Neural progenitor cell (in vitro differentiated cells): Measurements from ENCODE around the gene NTM. TPM values are rescaled to one million over a fixed set of nuclear protein-coding genes. Genes with fewer than 3 reads are reported as not detected.

ENCODE experiments used
- DNase-seq: peaks from one replicate; pipeline ENCODE4 v3.0.0-alpha.2; 2016; ENCODE audit warnings: low spot score
- H2AFZ ChIP-seq: fragments of 200-600 bp; sonication (generic); replicated peaks from 2 replicates; pipeline ENCODE4 v1.6.1; 2016; ENCODE audit warnings: antibody characterized with exemption
- H3F3A ChIP-seq: fragments of 200-600 bp; sonication (generic); 2 replicates; pipeline ENCODE4 v1.6.1; 2016; ENCODE audit warnings: antibody characterized with exemption, low read depth
- H3K27ac ChIP-seq: fragments of 200-600 bp; sonication (generic); 2 replicates; pipeline ENCODE4 v1.5.1; 2016; ENCODE audit warnings: mild to moderate bottlenecking
- H3K27me3 ChIP-seq: fragments of 200-600 bp; sonication (generic); 2 replicates; pipeline ENCODE4 v1.6.1; 2016; ENCODE audit warnings: mild to moderate bottlenecking, moderate library complexity
- H3K36me3 ChIP-seq: fragments of 200-600 bp; sonication (generic); 2 replicates; pipeline ENCODE4 v1.5.1; 2016
- H3K4me1 ChIP-seq: fragments of 200-600 bp; sonication (generic); 2 replicates; pipeline ENCODE4 v1.6.1; 2016; ENCODE audit warnings: mixed run types
- H3K4me2 ChIP-seq: fragments of 200-600 bp; sonication (generic); 2 replicates; pipeline ENCODE4 v1.6.1; 2016
- H3K4me3 ChIP-seq: fragments of 200-600 bp; sonication (generic); 2 replicates; pipeline ENCODE4 v1.5.1; 2016
- H3K79me2 ChIP-seq: fragments of 200-600 bp; sonication (generic); 2 replicates; pipeline ENCODE4 v1.6.1; 2016; ENCODE audit warnings: low read depth
- H3K9ac ChIP-seq: fragments of 200-600 bp; sonication (generic); 2 replicates; pipeline ENCODE4 v1.6.1; 2016
- H3K9me3 ChIP-seq: fragments of 200-600 bp; sonication (generic); 2 replicates; pipeline ENCODE4 v1.5.1; 2016; ENCODE audit warnings: low read depth
- H4K20me1 ChIP-seq: fragments of 200-600 bp; sonication (generic); 2 replicates; pipeline ENCODE4 v1.6.1; 2016; ENCODE audit warnings: low read depth
- H3K27ac Mint-ChIP-seq: 3 replicates; pipeline ENCODE4 v1.8.0; 2021; ENCODE audit warnings: mixed read lengths
- H3K27me3 Mint-ChIP-seq: 2 replicates; pipeline ENCODE4 v1.8.0; 2022; ENCODE audit warnings: low read depth, mild to moderate bottlenecking, inconsistent platforms, moderate library complexity, mixed read lengths; ENCODE audit not compliant: insufficient read depth
- H3K36me3 Mint-ChIP-seq: 3 replicates; pipeline ENCODE4 v1.8.0; 2021; ENCODE audit warnings: mixed read lengths
- H3K4me1 Mint-ChIP-seq: 3 replicates; pipeline ENCODE4 v1.8.0; 2021; ENCODE audit warnings: mixed read lengths
- H3K4me3 Mint-ChIP-seq: 3 replicates; pipeline ENCODE4 v1.8.0; 2021; ENCODE audit warnings: mild to moderate bottlenecking, moderate library complexity, mixed read lengths
- H3K9me3 Mint-ChIP-seq: 3 replicates; pipeline ENCODE4 v1.8.0; 2020; ENCODE audit warnings: mixed read lengths
- EZH2 ChIP-seq: fragments of 200-600 bp; sonication (generic); IDR thresholded peaks from 2 replicates; pipeline ENCODE4 v1.6.1; 2017; ENCODE audit warnings: antibody characterized with exemption, mild to moderate bottlenecking, moderate library complexity
- EZH2phosphoT487 ChIP-seq: fragments of 200-600 bp; sonication (generic); IDR thresholded peaks from 2 replicates; pipeline ENCODE4 v1.6.1; 2017; ENCODE audit warnings: antibody characterized with exemption
- total RNA-seq: library from RNA; depleted of rRNA; stranded (reverse); fragments of >200 nt; gene quantifications from 2 replicates; pipeline ENCODE4 v1.2.3, GENCODE V29; 2015; ENCODE audit warnings: low replicate concordance
- TF ChIP-seq, protein P1 (sequence below): fragments of 200-600 bp; sonication (generic); IDR thresholded peaks from 2 replicates; pipeline ENCODE4 v1.5.1; 2017; ENCODE audit warnings: antibody characterized with exemption, mild to moderate bottlenecking

NTM gene
- total RNA-seq, 1 donor from 2014 or later, result 4.3 TPM

DNA sequence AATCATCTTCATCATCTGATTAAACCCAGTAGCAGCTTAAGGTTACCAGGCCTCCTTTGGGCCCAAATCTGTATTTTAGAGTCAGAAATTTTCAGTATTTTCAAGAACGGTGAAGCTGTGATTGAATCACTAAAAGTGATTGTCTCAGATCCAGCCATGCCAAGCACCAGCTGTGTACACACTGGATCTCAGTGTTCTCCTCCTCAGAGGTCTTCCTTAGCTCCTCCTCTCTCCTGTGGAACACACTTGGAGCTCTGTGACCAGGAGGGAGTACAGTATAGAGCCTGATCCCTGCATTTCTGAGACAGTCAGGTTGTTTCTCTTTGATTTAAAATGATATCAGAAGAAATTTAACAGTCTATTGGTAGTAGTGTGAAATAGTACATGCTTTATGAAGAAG is 401.1 kb downstream of the NTM start:
- H3K79me2 ChIP-seq, result no peaks in the 10 kb centered on the region
- no peaks in the 10 kb centered on the region for H3K9me3 ChIP-seq
- no peak overlapping the region for H3K9ac ChIP-seq
- no peak for DNase-seq
- H3K4me2 ChIP-seq, result no peak overlapping the region
- H2AFZ ChIP-seq, result no peak overlapping the region
- no peaks in the 10 kb centered on the region for H3K36me3 ChIP-seq
- Mint-ChIP-seq H3K9me3 (peaks cover 5% of the 10 kb centered on the region), H3K4me3 (no peak overlapping the region), H3K4me1 (no peaks in the 10 kb centered on the region), H3K27me3 (no peaks in the 10 kb centered on the region), H3K27ac (no peak overlapping the region), H3K36me3 (no peaks in the 10 kb centered on the region)
- no peaks in the 10 kb centered on the region for H3K27me3 ChIP-seq
- H3K27ac ChIP-seq, result no peak overlapping the region
- no peak overlapping the region for H3K4me3 ChIP-seq
- no peaks in the 10 kb centered on the region for H4K20me1 ChIP-seq
- TF ChIP-seq EZH2, result no peak
- no peak for TF ChIP-seq EZH2phosphoT487
- TF ChIP-seq, protein P1, sequence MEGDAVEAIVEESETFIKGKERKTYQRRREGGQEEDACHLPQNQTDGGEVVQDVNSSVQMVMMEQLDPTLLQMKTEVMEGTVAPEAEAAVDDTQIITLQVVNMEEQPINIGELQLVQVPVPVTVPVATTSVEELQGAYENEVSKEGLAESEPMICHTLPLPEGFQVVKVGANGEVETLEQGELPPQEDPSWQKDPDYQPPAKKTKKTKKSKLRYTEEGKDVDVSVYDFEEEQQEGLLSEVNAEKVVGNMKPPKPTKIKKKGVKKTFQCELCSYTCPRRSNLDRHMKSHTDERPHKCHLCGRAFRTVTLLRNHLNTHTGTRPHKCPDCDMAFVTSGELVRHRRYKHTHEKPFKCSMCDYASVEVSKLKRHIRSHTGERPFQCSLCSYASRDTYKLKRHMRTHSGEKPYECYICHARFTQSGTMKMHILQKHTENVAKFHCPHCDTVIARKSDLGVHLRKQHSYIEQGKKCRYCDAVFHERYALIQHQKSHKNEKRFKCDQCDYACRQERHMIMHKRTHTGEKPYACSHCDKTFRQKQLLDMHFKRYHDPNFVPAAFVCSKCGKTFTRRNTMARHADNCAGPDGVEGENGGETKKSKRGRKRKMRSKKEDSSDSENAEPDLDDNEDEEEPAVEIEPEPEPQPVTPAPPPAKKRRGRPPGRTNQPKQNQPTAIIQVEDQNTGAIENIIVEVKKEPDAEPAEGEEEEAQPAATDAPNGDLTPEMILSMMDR, result no peak
- peaks cover 9% of the 10 kb centered on the region for H3K4me1 ChIP-seq
- peaks cover 5% of the 10 kb centered on the region for H3F3A ChIP-seq

DNA sequence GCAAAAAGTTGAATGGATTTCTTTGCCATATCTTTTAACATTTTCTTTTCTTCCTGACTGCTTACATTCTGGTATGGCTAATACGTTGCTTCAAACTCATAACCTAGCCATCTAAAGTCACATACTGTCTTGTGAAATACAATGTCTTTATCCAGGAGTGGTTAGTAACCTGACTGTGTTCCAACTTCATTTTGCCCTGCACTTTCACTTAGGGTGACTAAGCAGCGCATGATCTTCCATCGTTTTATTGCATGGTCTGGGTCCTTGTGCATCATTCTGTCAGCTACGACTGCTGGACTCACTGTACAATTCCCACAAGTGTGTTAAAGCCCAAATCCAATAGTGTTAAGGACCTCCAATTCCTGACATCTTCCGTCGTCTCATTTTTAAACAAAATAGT is 403.2 kb downstream of the NTM start:
- H3K4me3 ChIP-seq, result no peak overlapping the region
- peaks cover 9% of the 10 kb centered on the region for H3K4me1 ChIP-seq
- no peak overlapping the region for H3K4me2 ChIP-seq
- H3K27me3 ChIP-seq, result no peaks in the 10 kb centered on the region
- H3F3A ChIP-seq, result peaks cover 5% of the 10 kb centered on the region
- no peaks in the 10 kb centered on the region for H4K20me1 ChIP-seq
- no peaks in the 10 kb centered on the region for H3K27me3 Mint-ChIP-seq
- TF ChIP-seq EZH2phosphoT487, result no peak
- TF ChIP-seq, protein P1, result no peak
- TF ChIP-seq EZH2, result no peak
- no peaks in the 10 kb centered on the region for H3K36me3 Mint-ChIP-seq
- no peaks in the 10 kb centered on the region for H3K79me2 ChIP-seq
- no peak overlapping the region for H3K4me3 Mint-ChIP-seq
- H3K4me1 Mint-ChIP-seq, result no peaks in the 10 kb centered on the region
- DNase-seq, result no peak
- H3K27ac ChIP-seq, result no peak overlapping the region
- no peak overlapping the region for H2AFZ ChIP-seq
- H3K9ac ChIP-seq, result no peak overlapping the region
- no peaks in the 10 kb centered on the region for H3K36me3 ChIP-seq
- no peaks in the 10 kb centered on the region for H3K9me3 Mint-ChIP-seq
- H3K9me3 ChIP-seq, result no peaks in the 10 kb centered on the region
- H3K27ac Mint-ChIP-seq, result no peak overlapping the region

DNA sequence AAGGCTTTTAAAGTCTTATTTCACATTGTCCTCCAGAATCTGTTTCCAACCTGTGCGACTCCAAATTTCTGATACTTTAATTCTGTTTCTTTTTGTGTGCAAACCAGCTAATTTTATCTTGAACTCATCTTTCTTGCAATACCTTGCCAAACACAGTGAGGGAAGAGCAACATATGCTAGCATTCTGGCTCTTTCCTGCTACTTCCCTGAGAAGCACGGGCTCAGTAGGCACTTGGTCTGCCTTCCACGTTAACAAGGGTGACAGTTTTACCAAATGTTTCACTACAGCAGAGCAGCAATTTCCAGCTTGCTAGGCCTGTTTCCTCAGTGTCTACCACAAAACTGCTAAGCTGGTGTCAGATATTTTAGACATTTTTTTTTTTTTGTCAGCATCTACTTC is 405.8 kb downstream of the NTM start:
- Mint-ChIP-seq H3K27ac (no peak overlapping the region), H3K4me1 (no peaks in the 10 kb centered on the region), H3K4me3 (no peak overlapping the region), H3K9me3 (no peaks in the 10 kb centered on the region), H3K36me3 (no peaks in the 10 kb centered on the region), H3K27me3 (no peaks in the 10 kb centered on the region)
- H3K9ac ChIP-seq, result no peak overlapping the region
- no peaks in the 10 kb centered on the region for H3K79me2 ChIP-seq
- H3K4me2 ChIP-seq, result no peak overlapping the region
- TF ChIP-seq EZH2 (no peak), EZH2phosphoT487 (no peak)
- TF ChIP-seq, protein P1, result no peak
- no peaks in the 10 kb centered on the region for H4K20me1 ChIP-seq
- H3K27ac ChIP-seq, result no peak overlapping the region
- H3K4me1 ChIP-seq, result no peaks in the 10 kb centered on the region
- no peak for DNase-seq
- no peaks in the 10 kb centered on the region for H3K27me3 ChIP-seq
- no peaks in the 10 kb centered on the region for H3F3A ChIP-seq
- H3K9me3 ChIP-seq, result no peaks in the 10 kb centered on the region
- H3K36me3 ChIP-seq, result no peaks in the 10 kb centered on the region
- no peak overlapping the region for H3K4me3 ChIP-seq
- H2AFZ ChIP-seq, result no peak overlapping the region

DNA sequence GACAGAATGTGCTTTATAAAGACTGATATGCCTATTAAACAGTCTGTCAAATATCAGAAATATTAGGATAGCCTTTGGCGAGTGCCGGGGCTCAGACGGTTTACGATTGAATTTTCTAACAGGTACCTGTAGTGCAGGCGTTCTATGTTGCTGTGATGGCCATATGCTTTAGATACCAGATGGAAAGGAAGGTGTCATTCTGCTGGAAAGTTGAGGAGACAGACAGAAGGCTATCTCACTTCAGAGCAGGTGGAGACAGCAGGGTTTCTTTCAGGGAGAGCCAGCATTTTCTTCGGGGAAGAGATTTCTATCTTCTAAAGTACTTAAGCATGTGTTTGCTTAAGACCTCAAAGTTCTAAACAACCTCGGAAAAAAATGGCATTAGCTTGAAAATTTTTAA is 415.4 kb downstream of the NTM start:
- no peak overlapping the region for H3K4me3 ChIP-seq
- H3K4me1 Mint-ChIP-seq, result no peaks in the 10 kb centered on the region
- H3K27me3 Mint-ChIP-seq, result no peaks in the 10 kb centered on the region
- no peaks in the 10 kb centered on the region for H3K27me3 ChIP-seq
- H3K27ac ChIP-seq, result no peak overlapping the region
- H3K79me2 ChIP-seq, result no peaks in the 10 kb centered on the region
- H3K9me3 ChIP-seq, result no peaks in the 10 kb centered on the region
- H3K9ac ChIP-seq, result no peak overlapping the region
- no peak overlapping the region for H3K27ac Mint-ChIP-seq
- H2AFZ ChIP-seq, result no peak overlapping the region
- H4K20me1 ChIP-seq, result no peaks in the 10 kb centered on the region
- no peak overlapping the region for H3K4me2 ChIP-seq
- H3K4me3 Mint-ChIP-seq, result no peak overlapping the region
- no peaks in the 10 kb centered on the region for H3K36me3 ChIP-seq
- DNase-seq, result no peak
- H3F3A ChIP-seq, result no peaks in the 10 kb centered on the region
- H3K4me1 ChIP-seq, result no peaks in the 10 kb centered on the region
- no peaks in the 10 kb centered on the region for H3K36me3 Mint-ChIP-seq
- TF ChIP-seq EZH2 (no peak), EZH2phosphoT487 (no peak)
- TF ChIP-seq, protein P1, result no peak
- no peaks in the 10 kb centered on the region for H3K9me3 Mint-ChIP-seq
